GM12872 (cell line): ENCODE data around the gene SYT1.

Source experiments
- TF ChIP-seq, protein P1 (sequence below): IDR thresholded peaks from 3 replicates; pipeline ENCODE4 v1.5.1; 2011; ENCODE audit warnings: low read depth, mild to moderate bottlenecking, low read length, moderate library complexity; ENCODE audit not compliant: insufficient read depth

SYT1 gene

DNA sequence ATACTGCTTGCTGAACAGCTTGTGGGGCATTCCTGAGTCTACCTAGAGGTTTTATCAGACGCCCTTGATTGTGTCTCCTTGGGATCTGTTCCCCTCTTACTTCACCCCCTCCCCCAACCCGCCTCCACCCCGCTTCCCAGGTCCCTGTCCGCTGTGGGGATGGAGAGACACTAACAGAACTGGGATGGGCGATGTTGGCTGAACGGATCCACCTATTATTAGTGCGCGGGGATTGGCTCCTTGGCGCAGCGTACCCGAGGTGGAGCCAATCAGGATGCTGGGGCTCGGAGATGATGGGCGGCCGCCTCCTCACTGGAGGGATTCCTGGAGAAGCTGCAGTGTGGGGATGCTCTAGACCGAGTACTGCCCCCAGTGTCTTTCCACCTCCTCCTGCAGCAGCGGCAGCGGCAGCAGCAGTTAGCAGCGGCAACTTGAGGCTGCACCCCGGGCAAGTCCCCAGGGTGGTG, at the start of gene SYT1:
SYT1 (plus strand) TSS at position 372 of the 467 bp plus-strand sequence.
- TF ChIP-seq, protein P1, sequence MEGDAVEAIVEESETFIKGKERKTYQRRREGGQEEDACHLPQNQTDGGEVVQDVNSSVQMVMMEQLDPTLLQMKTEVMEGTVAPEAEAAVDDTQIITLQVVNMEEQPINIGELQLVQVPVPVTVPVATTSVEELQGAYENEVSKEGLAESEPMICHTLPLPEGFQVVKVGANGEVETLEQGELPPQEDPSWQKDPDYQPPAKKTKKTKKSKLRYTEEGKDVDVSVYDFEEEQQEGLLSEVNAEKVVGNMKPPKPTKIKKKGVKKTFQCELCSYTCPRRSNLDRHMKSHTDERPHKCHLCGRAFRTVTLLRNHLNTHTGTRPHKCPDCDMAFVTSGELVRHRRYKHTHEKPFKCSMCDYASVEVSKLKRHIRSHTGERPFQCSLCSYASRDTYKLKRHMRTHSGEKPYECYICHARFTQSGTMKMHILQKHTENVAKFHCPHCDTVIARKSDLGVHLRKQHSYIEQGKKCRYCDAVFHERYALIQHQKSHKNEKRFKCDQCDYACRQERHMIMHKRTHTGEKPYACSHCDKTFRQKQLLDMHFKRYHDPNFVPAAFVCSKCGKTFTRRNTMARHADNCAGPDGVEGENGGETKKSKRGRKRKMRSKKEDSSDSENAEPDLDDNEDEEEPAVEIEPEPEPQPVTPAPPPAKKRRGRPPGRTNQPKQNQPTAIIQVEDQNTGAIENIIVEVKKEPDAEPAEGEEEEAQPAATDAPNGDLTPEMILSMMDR, result no peak

DNA sequence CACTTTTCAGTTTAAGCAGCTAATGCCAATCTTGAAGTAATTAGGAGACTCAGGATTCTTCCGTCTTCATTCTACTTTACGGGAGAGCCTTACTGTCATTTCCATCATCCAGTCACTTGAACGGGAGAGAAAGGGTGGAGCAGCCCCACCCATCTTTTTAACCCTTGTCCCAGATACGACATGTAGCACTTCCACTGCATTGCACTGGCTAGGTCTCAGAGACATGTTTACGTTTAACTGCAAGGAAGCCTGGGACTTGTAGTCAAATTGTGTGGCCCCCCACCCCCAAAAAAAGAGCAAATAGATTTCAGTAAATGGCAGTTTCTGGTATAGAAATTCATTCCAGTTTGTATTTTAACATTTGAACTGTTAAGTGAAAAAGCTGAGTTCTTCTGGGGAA, 46.1 kb upstream of the SYT1 start:
- TF ChIP-seq, protein P1, result no peak

DNA sequence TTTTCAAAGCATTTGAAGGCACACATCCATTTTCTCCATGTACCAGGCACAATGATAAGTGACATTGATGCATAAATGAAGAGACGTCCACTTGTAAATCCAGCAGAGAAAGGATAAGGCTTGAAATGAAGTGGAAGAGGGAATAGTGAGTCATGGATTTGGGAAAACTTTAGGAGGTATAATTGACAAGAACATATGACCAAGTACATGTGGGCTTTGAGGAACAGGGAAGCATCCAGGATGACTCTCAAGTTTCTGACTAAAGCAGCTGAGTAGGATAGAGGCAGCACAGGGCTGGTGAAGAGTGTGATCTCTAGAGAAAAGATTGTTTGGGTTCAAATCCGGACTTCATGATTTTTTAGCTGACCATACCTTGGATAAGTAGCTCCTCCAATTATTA, 43.6 kb upstream of the SYT1 start:
- TF ChIP-seq, protein P1, result no peak

DNA sequence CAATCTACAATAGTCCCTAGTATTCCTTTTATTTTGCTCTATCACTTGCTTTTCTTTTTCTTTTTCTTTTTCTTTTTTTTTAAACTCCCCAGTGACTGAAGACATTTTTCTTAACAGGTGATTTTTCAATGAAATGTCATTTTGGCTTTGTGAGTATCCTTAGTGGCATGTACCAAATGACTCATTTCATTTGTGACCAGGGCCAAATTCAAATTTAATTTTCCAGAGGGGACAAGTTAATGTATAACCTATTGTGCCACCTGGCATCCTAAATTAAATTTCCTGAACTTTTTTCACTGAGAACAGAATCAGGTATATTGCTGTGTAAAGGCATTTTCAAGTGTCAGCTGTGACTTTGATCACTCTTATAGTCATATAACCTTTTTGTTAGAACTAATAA, 39.7 kb upstream of the SYT1 start:
- TF ChIP-seq, protein P1, result no peak

DNA sequence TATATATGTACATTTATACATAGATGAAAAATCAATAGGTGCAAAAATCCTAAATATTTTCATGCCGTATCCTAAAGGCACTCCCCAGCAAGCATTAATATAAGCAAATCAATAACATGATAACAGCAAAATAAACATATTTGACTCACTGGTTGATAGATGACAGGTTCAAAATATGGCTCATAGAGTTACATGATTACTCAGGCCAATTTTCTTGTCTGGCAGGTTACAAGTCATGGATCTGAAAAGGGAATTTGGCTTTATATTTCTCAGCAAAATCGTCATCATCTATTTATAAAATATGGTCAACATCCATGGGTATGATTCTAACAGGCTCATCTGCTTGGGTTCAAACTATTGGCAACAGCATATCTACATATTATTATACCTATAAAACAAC, 34.9 kb upstream of the SYT1 start:
- TF ChIP-seq, protein P1, result no peak

DNA sequence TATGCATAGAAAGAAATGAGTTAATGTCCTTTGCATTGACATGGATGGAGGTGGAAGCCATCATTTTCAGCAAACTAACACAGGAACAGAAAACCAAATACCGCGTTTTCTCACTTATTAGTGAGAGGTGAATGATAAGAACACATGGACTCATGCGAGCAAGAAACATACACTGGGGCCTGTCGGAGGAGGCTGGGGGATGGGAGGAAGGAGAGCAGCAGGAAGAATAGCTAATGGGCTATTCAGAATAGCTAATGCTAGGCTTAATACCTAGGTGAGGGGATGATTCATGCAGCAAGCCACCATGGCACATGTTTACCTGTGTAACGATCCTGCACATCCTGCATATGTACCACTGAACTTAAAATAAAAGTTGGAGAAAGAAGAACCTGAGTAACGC, 29.1 kb upstream of the SYT1 start:
- TF ChIP-seq, protein P1, result no peak

DNA sequence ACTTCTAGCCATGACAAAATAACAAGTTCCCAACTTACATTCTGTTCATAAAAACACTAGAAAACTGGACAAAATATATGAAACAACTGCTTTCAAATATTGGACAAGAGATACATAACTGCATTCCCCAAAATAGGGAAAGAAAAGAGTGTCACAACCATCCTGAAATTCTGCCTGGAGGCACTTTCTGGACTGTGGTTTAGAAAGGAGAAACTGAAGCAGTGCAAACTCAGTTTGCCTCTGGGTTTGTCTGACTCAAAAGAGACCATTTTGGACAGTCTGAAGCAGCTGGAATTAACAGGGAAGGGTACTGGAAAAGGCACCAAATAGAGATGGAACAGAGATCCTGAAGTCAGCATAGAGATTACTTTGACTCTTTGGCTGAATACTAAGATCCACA, 11.3 kb upstream of the SYT1 start:
- TF ChIP-seq, protein P1, result no peak
